Endometrium (tissue), 2 donors: ENCODE data around the gene BRPF1.

Experiments
- FAIRE-seq: peaks from 2 replicates; lab custom pipeline; 2012; peaks lifted over from hg19 to GRCh38; lab: Jason Lieb, UNC
- donor health status: control.
- donor health status: control.

Gene BRPF1

DNA sequence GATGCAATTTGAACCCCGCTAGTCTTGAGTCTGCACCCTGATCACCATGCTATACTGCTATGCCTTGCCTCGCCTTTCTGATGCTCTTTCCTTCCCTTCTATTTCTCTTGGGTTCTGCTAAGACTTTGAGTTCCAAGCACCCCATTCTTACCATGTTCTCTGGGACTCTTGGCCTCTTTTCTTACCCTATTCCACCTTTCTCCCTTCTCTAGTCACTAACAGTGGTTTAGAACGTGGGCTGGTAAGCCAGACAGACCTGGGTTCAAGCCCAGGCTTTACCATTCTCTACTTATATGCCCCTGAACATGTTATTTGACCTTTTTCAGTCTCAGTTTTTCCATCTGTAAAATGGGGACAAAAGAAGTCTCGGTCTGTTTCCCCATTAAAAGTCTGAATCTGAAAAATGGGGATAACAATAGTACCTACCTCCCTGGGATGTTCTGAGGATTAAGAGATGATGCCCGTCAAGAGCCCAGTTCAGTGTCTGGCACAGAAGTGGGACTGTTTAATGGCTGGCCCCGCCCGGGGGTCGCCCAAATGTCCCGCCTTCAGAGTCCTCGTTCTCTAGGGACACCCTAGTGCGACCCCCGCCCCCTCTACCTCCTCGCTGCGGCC, 60.4 kb downstream of the BRPF1 start:
- FAIRE-seq = no peak

DNA sequence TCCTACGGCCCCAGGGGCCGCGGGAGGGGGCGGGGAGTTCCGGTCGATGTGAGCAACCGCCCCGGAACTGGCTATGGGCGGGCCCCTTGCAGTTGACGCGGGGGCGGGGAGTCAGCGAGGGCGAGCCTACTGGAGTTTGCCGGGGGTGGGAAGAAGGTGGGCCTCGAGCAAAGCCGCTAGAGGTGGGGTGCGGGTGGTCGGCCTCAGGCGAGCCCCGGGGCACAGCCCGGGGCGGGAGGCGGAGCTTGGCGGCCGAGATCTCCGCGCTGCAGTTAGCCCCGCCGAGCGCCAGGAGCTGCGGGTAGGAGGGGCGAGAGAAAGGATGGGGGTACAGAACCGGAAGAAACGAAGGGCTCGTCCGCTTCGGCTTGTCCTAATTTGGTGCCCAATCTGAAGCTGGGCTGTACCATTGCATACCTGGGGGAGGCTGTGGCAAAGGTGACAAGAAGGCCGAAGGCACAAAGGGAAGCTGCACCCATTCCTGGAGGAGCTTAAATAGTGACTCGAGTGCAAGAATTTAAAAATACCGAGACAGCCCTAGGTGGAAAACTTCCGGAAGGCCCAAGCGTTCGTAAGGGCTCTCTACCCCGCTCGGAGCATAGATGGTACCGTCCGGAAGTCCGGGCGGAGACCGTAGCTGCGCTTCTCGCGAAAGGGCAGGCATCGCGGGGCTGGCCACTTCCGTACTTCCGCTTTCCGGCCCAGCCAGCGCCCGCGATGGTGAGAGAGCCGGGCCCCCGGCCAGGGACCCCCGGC, 61.0 kb downstream of the BRPF1 start, which contains the start of the genes ARPC4 and TADA3:
TSS of gene ARPC4 (plus strand) at position 678 of the 756 bp plus-strand sequence. CDS start at position 718, 40 bp downstream.
TSS of gene TADA3 (minus strand) at position 69 of the 756 bp plus-strand sequence. CDS start 1,007 bp downstream, outside the sequence.
- no peak for FAIRE-seq

DNA sequence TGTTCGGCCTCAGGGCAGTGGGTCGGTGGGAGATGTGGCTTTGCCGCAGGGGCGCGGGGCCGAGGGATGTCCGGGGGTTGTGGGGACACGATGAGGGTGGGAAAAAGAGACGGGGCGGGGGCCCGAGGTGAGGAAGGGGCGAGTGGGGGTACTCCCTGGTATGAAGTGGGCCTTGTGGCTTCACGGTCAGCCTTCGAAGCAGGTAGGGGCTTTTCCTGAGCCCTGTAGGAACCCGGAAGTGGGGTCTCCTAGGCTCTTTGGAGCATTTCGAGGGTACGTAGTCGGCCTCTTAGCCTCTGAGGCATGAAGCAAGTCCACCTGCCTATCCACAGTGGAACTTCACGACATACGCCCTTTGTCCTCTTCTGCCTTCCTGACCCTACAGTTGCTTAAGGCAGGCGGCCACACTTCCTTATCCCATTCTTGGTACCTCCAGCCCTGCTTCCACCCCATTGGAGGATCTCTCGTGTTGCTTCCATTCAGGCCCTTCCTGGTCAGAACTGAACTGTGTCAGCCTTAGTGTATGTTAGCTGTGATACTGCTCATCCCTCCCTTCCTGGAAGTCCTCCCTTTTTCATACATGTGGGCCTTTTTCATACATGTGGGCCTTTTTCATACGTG, 61.7 kb downstream of the BRPF1 start:
- FAIRE-seq = no peak

DNA sequence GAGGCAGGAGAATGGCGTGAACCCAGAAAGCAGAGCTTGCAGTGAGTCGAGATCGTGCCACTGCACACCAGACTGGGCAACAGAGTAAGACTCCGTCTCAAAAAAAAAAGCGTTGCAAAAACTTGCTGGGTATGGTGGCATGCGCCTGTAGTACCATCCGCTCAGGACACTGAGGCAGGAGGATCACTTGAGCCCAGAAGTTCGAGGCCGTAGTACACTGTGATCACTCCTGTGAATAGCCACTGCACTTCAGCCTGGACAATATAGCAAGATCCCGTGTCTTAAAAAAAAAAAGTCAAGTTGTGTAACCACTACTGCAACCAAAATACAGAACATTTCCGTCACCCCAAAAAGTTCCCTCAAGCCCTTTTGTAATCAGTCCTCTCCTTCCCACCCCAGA, 62.9 kb downstream of the BRPF1 start:
- FAIRE-seq = no peak

DNA sequence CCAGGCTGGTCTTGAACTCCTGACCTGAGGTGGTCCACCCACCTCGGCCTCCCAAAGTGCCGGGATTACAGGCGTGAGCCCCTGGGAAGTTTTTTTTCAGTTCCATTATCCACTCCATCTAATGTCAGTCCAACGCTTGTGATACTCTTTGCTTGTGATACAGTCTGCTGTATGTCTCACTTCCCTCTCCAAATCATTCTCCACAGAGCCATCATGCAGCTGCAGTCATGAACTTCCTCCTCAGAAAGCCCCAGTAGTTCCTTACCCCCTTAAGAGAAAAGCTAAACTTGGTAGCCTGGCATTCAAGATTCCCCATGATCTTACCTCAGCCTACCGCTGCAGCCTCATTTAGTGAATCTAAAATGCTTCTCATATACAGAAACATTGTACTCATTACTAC, 63.7 kb downstream of the BRPF1 start:
- no peak for FAIRE-seq

DNA sequence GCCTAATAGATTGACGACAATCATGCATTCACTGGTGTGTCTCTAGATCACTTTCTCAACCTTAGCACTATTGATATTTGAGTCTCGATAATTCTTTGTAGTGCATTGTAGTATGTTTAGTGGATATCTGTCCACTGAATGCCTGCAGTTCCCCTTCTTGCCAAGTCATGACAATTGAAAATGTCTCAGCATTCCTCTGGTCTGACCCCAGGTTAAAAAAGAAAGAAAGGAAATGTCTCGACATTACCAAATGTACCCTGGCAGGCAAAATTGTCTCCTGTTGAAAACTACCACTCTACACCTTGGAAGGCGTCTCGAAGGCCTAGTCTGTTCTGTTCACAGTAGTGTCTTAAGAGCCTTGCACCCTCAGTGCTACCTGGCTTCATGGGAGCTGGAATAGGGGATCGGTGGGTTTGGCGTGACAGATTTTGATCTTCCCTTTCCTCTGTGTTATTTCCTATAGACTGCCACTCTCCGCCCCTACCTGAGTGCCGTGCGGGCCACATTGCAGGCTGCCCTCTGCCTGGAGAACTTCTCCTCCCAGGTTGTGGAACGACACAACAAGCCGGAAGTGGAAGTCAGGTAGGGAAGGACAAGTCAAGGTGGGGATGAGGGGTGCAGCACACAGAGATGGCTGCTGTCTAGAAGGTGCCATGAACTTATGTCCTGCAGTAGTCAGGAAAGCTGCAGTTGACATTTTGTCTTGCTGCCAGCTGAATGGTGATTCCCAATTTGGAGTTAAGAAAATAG, 65.8 kb downstream of the BRPF1 start:
- no peak for FAIRE-seq
